Amygdala (tissue), 56 donors: ENCODE results near the gene GOLT1A.

Experiments
- DNase-seq, 56 donors: peaks; one replicate each; lab custom pipeline; 2025; lab: John Stamatoyannopoulos, UW

GOLT1A gene

GRCh38 chr1:204166219-204166618 is 47.6 kb downstream of the GOLT1A start, which contains the start of gene REN:
Gene REN, minus strand, starts transcription at chr1:204166337. Its CDS starts 44 bp downstream, at chr1:204166293.
- DNase-seq: no peak

- DNase-seq: peak in 51 of 56 donors; percentile 19 to 86 (median 57)
Observed at GRCh38 chr1:204162494-204163074, 51.2 kb downstream of the GOLT1A start.

GRCh38 chr1:204161609-204162493 is 51.9 kb downstream of the GOLT1A start:
- no peak for DNase-seq

GRCh38 chr1:204157962-204158361 is 55.8 kb downstream of the GOLT1A start:
- no peak for DNase-seq

- DNase-seq: no peak
Observed at GRCh38 chr1:204155881-204156280, 57.9 kb downstream of the GOLT1A start.

GRCh38 chr1:204154568-204155255 is 59.1 kb downstream of the GOLT1A start:
- DNase-seq: no peak

GRCh38 chr1:204153667-204154066 is 60.1 kb downstream of the GOLT1A start:
- no peak for DNase-seq

- DNase-seq: peak in 2 of 56 donors; percentile 19 to 52
Observed at GRCh38 chr1:204152310-204153044, 61.3 kb downstream of the GOLT1A start.

GRCh38 chr1:204151552-204152309 is 62.1 kb downstream of the GOLT1A start, which contains the start of gene ETNK2:
Gene ETNK2, minus strand, starts transcription at chr1:204152044. Its CDS starts 192 bp downstream, at chr1:204151852.
- peak in 20 of 56 donors; percentile 20 to 72 (median 48) for DNase-seq

GRCh38 chr1:204150702-204151551 is 62.9 kb downstream of the GOLT1A start:
- peak in 6 of 56 donors; percentile 20 to 37 (median 28) for DNase-seq

GRCh38 chr1:204149635-204150565 is 63.9 kb downstream of the GOLT1A start:
- peak in 1 of 56 donors; percentile 25 for DNase-seq

- DNase-seq: no peak
Observed at GRCh38 chr1:204149107-204149506, 64.7 kb downstream of the GOLT1A start.
